ENCODE measurements around the gene ANTKMT. TPM values are rescaled to one million over a fixed set of nuclear protein-coding genes. Genes with fewer than 3 reads are reported as not detected.

Gene ANTKMT
- total RNA-seq, 1 donor from 2014 or later: 42.4 TPM

- H3K36me3 ChIP-seq (ENCODE audit: control insufficient read depth, insufficient read depth, low read length): no peaks in the 10 kb centered on the region
- TF ChIP-seq CTCF (IDR thresholded peaks at IDR 0.05; ENCODE audit: insufficient read depth, low read length, poor library complexity, severe bottlenecking): no peak
- no peaks in the 10 kb centered on the region for H3K27me3 ChIP-seq (ENCODE audit: control insufficient read depth, insufficient read depth, low read length)
- DNase-seq (ENCODE audit: low read depth): no peak
- no peak overlapping the region for H3K4me3 ChIP-seq (ENCODE audit: low read depth, low read length)
These were observed 33.7 kb downstream of the ANTKMT start for GRCh38 chr16:754656-755055.

- no peaks in the 10 kb centered on the region for H3K36me3 ChIP-seq (ENCODE audit: control insufficient read depth, insufficient read depth, low read length)
- no peaks in the 10 kb centered on the region for H3K27me3 ChIP-seq (ENCODE audit: control insufficient read depth, insufficient read depth, low read length)
- no peak overlapping the region for H3K4me3 ChIP-seq (ENCODE audit: low read depth, low read length)
- DNase-seq (ENCODE audit: low read depth): no peak
- TF ChIP-seq CTCF (IDR thresholded peaks at IDR 0.05; ENCODE audit: insufficient read depth, low read length, poor library complexity, severe bottlenecking): no peak
These were observed 35.5 kb downstream of the ANTKMT start for GRCh38 chr16:756428-756827.

- DNase-seq (ENCODE audit: low read depth): no peak
These were observed 38.4 kb downstream of the ANTKMT start for GRCh38 chr16:759110-759910.

GRCh38 chr16:760065-760464 lies 39.1 kb downstream of the ANTKMT start:
- TF ChIP-seq CTCF (IDR thresholded peaks at IDR 0.05; ENCODE audit: insufficient read depth, low read length, poor library complexity, severe bottlenecking): no peak
- H3K4me3 ChIP-seq (ENCODE audit: low read depth, low read length): no peak overlapping the region
- DNase-seq (ENCODE audit: low read depth): no peak
- H3K27me3 ChIP-seq (ENCODE audit: control insufficient read depth, insufficient read depth, low read length): no peaks in the 10 kb centered on the region
- H3K36me3 ChIP-seq (ENCODE audit: control insufficient read depth, insufficient read depth, low read length): no peaks in the 10 kb centered on the region

More at GRCh38 chr16:759110-759910, 38.4 kb downstream of the ANTKMT start:
- no peaks in the 10 kb centered on the region for H3K36me3 ChIP-seq (ENCODE audit: control insufficient read depth, insufficient read depth, low read length)
- no peak overlapping the region for H3K4me3 ChIP-seq (ENCODE audit: low read depth, low read length)
- TF ChIP-seq CTCF (IDR thresholded peaks at IDR 0.05; ENCODE audit: insufficient read depth, low read length, poor library complexity, severe bottlenecking): no peak
- no peaks in the 10 kb centered on the region for H3K27me3 ChIP-seq (ENCODE audit: control insufficient read depth, insufficient read depth, low read length)

- no peaks in the 10 kb centered on the region for H3K27me3 ChIP-seq (ENCODE audit: control insufficient read depth, insufficient read depth, low read length)
- no peak for TF ChIP-seq CTCF (IDR thresholded peaks at IDR 0.05; ENCODE audit: insufficient read depth, low read length, poor library complexity, severe bottlenecking)
- H3K4me3 ChIP-seq (ENCODE audit: low read depth, low read length): no peak within 1 kb of the TSS
- H3K36me3 ChIP-seq (ENCODE audit: control insufficient read depth, insufficient read depth, low read length): no peaks in the 10 kb centered on the region
- no peak for DNase-seq (ENCODE audit: low read depth)
These were observed 39.8 kb downstream of the ANTKMT start, which contains the start of gene MSLN for GRCh38 chr16:760545-761343. TSS of gene MSLN (plus strand) at chr16:760734. CDS start at chr16:762681, 1,947 bp downstream.
